GM21825 (cell line): ENCODE data around the gene BUD23.
"Not testable (repeated sequence)": the region's sequence is repeated elsewhere in the genome, so short reads cannot be mapped to it uniquely, and the experiment has no call there.

Experiments
- ATAC-seq: cut with Tn5 transposase; IDR thresholded peaks from one replicate; pipeline ENCODE4 v1.9.1; 2021; ENCODE audit warnings: mild to moderate bottlenecking, moderate library complexity; ENCODE audit not compliant: unreplicated experiment

BUD23 gene

DNA sequence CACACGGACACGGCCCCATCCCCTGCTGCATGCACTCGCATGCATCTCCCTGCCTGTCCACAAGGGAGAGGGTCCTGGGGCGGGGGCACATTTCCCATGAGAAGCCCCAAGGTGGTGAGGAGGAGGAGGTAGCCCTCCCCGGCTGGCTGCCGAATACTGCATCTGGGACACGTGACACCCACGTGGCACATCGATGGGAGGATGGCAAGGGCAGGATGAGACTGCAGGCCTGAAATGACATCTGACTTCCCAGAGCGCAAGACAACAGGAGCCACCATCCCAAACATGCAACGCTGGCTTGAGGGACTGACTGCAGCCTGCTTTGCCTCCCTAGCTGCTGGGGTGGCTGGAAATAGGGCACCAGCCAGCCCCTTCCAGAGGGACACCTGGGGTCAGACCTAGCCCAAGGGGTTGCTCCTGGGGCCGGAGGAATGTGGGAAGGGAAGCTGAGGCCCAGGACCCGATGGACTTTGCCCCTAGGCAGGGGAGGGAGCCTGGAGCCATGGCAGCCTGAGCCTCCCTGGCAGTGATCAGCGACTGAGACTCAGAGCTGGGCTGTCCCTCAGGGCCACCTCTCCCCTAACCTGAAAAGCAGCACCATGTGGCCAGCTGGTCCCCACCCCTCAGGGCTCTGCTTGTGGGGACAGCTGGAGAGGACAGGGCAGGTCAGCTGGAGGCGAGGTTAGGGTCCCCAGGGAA lies 16.1 kb downstream of the BUD23 start:
- no peak for ATAC-seq

- ATAC-seq, result no peak
Measured at GRCh38 chr7:73700069-73700423, 16.6 kb downstream of the BUD23 start.

- ATAC-seq, result no peak
Measured at GRCh38 chr7:73700581-73701134, 17.3 kb downstream of the BUD23 start.

GRCh38 chr7:73701357-73701995 lies 18.1 kb downstream of the BUD23 start:
- ATAC-seq, result no peak

DNA sequence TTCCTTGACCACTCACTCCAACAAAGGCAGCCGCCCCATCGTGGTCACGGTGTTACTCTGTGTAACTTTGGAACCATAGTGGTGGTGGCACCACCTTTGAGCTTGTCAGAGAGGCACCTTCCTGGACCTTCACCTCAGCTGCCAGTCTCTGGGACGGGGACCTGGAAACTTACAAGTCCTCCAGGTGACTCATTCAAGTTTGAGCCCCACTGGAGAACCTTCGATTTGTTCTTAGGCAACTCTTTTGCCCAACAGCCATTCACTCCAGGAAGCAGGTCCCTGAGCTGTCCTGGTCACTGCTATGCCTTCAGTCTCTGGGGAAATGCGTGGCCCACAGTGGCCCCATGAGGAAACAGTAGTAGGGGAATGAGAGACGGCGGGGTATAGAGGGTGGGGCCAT lies 18.8 kb downstream of the BUD23 start:
- ATAC-seq, result no peak

DNA sequence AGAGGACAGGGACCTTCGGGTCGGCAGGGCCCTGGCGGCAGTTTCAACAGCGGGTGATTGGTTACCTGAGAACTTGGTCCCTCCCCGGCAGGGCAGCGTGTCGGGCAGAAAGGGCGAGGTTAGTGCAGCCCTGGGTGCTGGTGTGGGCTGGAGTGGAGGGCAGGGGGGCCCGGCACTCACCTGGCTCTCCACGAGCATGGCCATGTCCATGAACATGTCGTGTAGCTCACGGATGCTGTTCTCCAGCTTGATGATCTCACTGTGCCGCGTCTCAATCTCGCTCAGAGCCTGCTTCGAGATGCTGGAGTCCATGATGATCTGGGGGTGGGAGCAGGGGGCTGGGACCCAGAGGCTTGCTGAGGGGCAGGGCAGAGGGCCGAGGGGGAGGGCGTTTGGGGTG lies 19.3 kb downstream of the BUD23 start:
- ATAC-seq, result no peak

- no peak for ATAC-seq
Measured at GRCh38 chr7:73703225-73703624, 19.8 kb downstream of the BUD23 start.

DNA sequence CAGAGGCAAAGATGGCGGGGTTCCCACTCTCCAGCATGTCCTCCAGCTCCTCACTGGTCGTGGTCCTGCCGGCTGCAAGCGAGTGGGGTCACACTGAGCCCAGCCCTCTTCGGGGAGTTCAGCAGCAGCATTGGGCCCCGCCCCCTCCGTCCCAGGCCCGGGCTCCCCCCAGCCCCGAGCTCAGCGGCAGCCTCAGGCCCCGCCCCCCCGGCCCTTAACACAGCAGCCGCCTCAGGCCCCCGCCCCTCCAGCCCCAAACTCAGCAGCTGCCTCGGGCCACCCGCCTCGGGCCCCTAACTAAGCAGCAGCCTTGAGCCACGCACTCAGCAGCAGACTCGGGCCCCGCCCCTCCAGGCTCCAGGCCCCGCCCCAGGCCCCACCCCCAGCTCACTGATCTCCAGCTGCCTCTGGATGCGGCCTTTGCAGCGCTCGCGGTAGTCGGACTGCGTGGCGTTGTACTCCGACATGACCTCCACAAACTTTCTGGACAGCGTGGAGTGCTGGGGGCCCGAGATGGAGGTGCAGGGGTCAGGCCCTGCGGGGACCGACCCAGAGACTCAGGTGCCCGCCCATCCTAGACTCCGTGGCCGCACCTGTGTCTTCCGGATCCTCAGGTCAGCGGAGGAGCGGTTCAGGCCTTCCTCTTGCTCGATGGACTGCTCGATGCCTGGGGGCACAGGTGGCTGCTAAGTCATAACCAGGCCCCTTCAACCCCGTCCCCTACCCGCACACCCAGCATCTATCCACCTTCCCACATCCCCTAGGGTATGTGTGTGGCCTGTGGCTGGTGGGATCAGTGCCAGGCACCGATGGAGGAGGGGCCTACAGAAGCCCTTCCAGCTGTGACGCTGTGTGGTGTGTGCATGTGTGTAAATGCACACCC lies 20.6 kb downstream of the BUD23 start:
- ATAC-seq, result no peak

GRCh38 chr7:73704640-73705550 lies 21.5 kb downstream of the BUD23 start:
- ATAC-seq, result no peak

GRCh38 chr7:73705551-73705920 lies 22.1 kb downstream of the BUD23 start:
- no peak for ATAC-seq

DNA sequence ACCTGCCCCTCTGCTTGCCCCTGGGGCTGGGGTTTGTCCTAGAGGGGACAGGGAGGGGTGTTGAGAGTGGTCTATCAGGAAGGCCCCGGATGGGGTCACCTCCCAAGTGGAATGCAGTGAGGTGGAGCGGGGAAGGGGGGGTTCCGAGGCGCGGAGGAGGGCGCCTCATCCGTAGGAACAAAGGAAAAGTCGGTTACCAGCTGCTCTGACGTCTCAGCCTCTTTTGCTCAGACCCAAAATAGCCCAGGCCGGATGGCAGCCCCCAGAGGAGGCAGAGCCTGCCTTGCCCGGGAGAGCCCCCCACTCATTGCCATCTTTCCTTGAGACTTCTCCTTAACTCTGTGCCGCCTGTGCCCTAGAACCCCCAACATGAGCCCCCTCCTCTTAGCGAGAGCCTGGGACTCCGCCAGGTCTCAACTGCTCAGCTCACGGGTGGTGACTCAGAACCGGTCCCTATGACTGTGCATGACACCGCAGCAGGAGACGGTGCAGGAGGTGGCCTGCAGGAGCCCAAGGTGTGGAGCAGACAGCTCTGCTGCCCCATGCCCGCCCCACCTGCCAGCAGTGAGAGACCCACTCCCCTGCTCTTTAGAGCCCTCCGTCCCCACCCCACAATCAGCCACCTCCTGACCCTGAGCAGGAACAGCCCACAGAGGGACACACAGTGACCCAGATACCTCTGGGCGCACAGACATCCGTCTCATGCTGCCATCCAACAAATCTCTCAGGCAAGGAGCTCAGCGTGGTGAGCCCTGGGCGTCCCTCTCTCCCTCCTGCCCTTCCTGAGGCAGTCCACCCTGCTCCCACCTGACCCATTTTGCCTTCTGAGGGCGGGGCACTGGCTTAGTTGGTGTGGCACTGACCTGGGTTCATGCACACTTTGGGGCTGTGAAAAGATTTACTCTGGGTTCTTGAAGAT lies 23.0 kb downstream of the BUD23 start:
- no peak for ATAC-seq

DNA sequence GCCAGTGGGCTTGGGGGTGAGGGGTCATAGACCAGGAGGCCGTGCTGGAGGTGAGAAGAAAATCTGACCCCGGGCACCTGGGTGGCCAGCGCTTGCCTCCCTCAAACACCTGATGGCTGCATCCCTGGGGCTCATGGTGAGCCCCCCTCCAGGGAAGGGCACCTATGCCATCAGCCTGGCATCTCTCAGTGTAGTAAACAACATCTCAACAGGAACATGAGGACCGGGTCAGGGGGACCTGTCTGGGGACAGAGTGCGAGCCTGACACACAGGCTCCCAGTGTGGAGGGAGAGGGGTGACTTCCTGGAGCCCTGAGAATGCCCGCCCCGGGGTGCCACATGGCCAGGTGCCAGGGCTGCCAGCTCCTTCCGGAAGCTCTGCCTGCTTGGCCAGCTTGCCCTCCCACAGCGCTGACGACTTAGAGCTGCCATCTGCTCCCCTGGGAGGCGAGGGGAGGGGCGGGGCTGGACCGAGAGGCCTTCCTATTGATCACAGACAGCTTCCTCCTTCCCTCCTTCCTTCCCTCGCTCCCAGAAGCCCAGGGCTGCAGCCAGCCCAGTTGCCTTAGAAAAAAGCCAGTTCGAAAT lies 23.7 kb downstream of the BUD23 start:
- ATAC-seq, result no peak

GRCh38 chr7:73708961-73709549 lies 25.7 kb downstream of the BUD23 start:
- ATAC-seq, result no peak

GRCh38 chr7:73712773-73713172 lies 29.4 kb downstream of the BUD23 start:
- no peak for ATAC-seq

DNA sequence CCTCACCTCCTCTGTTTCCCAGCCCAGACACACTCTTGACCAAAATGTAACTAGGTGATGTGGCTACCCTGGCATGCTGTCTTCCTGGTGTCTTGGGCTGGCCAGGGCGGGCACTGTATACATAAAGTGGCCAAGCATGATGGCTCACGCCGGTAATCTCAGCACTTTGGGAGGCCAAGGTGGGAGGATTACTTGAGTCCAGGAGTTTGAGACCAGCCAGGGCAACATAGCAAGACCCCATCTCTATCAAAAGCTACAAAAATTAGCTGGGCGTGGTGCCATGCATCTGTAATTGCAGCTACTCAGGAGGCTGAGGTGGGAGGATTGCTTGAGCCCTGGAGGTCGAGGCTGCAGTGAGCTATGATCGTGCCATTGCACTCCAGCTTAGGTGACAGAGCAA lies 29.9 kb downstream of the BUD23 start:
- ATAC-seq, result not testable (repeated sequence)

DNA sequence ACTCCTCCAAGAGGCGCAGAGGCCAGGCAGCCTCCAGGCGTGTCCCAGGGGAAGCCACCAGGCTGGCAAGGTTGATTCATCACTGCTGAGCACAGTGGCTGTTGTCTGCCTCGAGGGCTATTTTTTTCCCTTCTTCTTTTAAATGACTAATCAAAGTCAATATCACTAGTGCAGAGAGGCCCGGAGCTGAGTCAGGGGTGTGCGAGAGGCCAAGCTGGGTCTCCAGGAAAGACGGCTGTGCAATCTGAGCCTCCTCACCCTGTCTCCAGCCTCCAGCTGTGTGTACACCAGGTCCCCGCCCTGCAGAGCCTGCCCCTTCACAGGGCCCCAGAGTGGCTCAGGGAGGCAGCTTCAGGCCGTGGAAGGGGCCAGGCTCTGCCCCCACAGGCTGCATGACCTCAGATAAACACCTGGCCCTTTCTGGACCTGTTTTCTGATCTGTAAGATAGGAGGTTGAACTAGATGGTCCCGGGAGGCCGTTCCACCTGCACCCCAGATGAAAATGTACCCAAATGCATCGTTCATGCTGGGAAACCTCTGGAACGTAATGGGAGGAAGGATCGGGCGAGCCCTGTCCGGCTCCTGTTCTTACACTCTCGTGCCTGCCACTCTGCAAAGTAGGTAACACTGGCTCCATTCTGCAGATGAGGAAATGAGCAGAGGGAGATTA lies 32.4 kb downstream of the BUD23 start:
- no peak for ATAC-seq

DNA sequence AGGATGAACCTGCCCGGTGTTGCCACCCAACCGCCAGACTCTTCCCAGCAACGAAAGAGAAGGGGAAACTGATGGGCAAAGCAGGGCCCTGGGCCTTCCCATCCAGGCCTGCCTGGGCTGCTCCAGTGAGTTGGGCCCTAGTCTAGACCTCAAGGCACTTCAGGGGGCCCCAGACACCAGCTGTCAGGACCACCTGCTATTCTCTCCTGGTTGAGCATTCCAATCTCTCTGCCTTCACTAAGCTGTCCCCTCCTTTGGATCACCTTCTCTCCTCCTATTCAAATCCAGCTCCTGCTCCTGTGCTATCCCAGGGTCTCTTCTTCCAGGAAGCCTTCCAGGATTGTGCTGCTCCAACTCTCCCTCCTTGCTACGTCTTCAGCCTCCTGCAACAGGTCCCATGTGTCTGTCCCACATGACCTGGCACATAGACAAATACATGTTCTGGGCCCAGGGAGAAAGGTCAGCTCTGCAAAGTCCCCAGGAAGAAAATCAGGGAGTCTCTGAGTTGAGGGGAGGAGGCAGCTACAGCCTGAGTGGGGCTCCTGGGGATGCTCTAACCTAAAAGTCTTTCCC lies 33.0 kb downstream of the BUD23 start:
- ATAC-seq, result no peak
